Ishikawa (cell line): Measurements from ENCODE around the gene PLEKHJ1.

ENCODE experiments used
- CEBPB ChIP-seq: IDR thresholded peaks from 2 replicates; pipeline ENCODE4 v1.6.1; 2012
- CREB1 ChIP-seq: IDR thresholded peaks from 2 replicates; pipeline ENCODE4 v1.6.1; 2012; ENCODE audit warnings: low read depth
- EGR1 ChIP-seq: IDR thresholded peaks from 2 replicates; pipeline ENCODE4 v1.6.1; 2012
- EP300 ChIP-seq: IDR thresholded peaks from 2 replicates; pipeline ENCODE4 v1.6.1; 2012; ENCODE audit warnings: borderline replicate concordance
- FOXM1 ChIP-seq: IDR thresholded peaks from 2 replicates; pipeline ENCODE4 v1.6.1; 2012; ENCODE audit warnings: low read depth, borderline replicate concordance
- MAX ChIP-seq: IDR thresholded peaks from 2 replicates; pipeline ENCODE4 v1.6.1; 2012
- NFIC ChIP-seq: IDR thresholded peaks from 2 replicates; pipeline ENCODE4 v1.6.1; 2012
- RAD21 ChIP-seq: IDR thresholded peaks from 2 replicates; pipeline ENCODE4 v1.6.1; 2012; ENCODE audit warnings: low read depth
- REST ChIP-seq: IDR thresholded peaks from 2 replicates; pipeline ENCODE4 v1.6.1; 2012; ENCODE audit warnings: low read depth, mild to moderate bottlenecking
- TAF1 ChIP-seq: IDR thresholded peaks from 2 replicates; pipeline ENCODE4 v1.6.1; 2012; ENCODE audit warnings: low read depth, mild to moderate bottlenecking
- TCF12 ChIP-seq: IDR thresholded peaks from 2 replicates; pipeline ENCODE4 v1.6.1; 2012; ENCODE audit warnings: low read depth
- TEAD4 ChIP-seq: IDR thresholded peaks from 2 replicates; pipeline ENCODE4 v1.6.1; 2012
- USF1 ChIP-seq: IDR thresholded peaks from 2 replicates; pipeline ENCODE4 v1.6.1; 2012
- YY1 ChIP-seq: IDR thresholded peaks from 2 replicates; pipeline ENCODE4 v1.6.1; 2012; ENCODE audit warnings: low read depth
- ZBTB7A ChIP-seq: IDR thresholded peaks from 2 replicates; pipeline ENCODE4 v1.6.1; 2012; ENCODE audit warnings: low read depth

Gene PLEKHJ1

GRCh38 chr19:2243274-2244124 is 7.4 kb upstream of the PLEKHJ1 start:
- TF ChIP-seq EGR1 (no peak), CEBPB (no peak)

- TF ChIP-seq YY1 (no peak), CEBPB (no peak), TEAD4 (no peak), NFIC (no peak), EP300 (no peak), CREB1 (no peak), REST (no peak), EGR1 (no peak), MAX (no peak), RAD21 (no peak), TAF1 (no peak)
These were observed 6.7 kb upstream of the PLEKHJ1 start for GRCh38 chr19:2242816-2243215.

- TF ChIP-seq FOXM1: no peak
- TF ChIP-seq NFIC: no peak
- TF ChIP-seq MAX: no peak
- no peak for TF ChIP-seq ZBTB7A
- no peak for TF ChIP-seq TAF1
- no peak for TF ChIP-seq USF1
- TF ChIP-seq EGR1: no peak
- TF ChIP-seq REST: no peak
- TF ChIP-seq CEBPB: no peak
- TF ChIP-seq CREB1: no peak
These were observed 6.0 kb upstream of the PLEKHJ1 start for GRCh38 chr19:2242092-2242537.

- TF ChIP-seq TCF12 (no peak), EP300 (no peak), TEAD4 (no peak), CREB1 (no peak), FOXM1 (no peak), MAX (no peak), TAF1 (no peak), ZBTB7A (no peak), EGR1 (no peak), CEBPB (no peak), RAD21 (no peak), NFIC (no peak), USF1 (no peak), REST (no peak), YY1 (no peak)
These were observed 5.0 kb upstream of the PLEKHJ1 start for GRCh38 chr19:2240881-2241760.
